T47D (cell line): Measurements from ENCODE around the gene RFX3.

ENCODE experiments used
- DNase-seq, 2 experiments: peaks; one replicate each; pipeline versions ENCODE4 v3.0.0 to v3.0.0-alpha.2; 2011 to 2012; ENCODE audit warnings: low read depth in 1 of 2, low spot score in 1 of 2
- JUND ChIP-seq: IDR thresholded peaks from 2 replicates; pipeline ENCODE4 v1.6.1; 2012; ENCODE audit warnings: low read depth
- in situ Hi-C: cut with HindIII; loops from 2 replicates; pipeline ENCODE4 v1.10.0; 2016; ENCODE audit warnings: low sequenced_read_pairs, low pct_unique_long_range_greater_than_20kb

Gene RFX3

GRCh38 chr9:3290231-3290840 is 235.5 kb downstream of the RFX3 start:
- no peak for TF ChIP-seq JUND
- in situ Hi-C loops, result no loop called here
- DNase-seq, result no peak

GRCh38 chr9:3288686-3289085 is 237.1 kb downstream of the RFX3 start:
- no peak for TF ChIP-seq JUND
- DNase-seq, result no peak
- in situ Hi-C loops, result no loop called here

GRCh38 chr9:3285365-3286161 is 240.2 kb downstream of the RFX3 start:
- in situ Hi-C loops, result no loop called here
- DNase-seq, result no peak
- no peak for TF ChIP-seq JUND

DNA sequence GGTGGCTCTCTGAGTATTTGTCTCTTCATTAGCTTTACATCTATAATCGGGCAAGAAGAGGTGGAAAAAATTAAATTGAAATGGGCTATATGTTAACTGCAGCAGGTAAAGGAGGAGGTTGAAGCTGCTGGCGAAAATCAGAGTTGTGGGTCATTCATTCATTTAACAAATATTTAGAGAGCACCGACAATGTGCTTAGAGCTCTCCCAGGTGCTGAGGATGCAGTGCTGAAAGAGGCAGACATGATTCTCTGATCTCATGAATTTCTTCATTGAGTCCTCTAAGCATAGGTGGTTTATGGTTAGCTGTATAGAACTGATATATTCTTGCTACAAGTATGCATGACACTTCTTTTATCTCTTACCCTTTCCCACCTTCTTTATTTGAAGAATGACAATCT is 243.4 kb downstream of the RFX3 start:
- in situ Hi-C loops, result no loop called here

GRCh38 chr9:3281399-3281798 is 244.4 kb downstream of the RFX3 start:
- in situ Hi-C loops, result no loop called here
- no peak for DNase-seq
- TF ChIP-seq JUND, result no peak

More for the DNA sequence above, 243.4 kb downstream of the RFX3 start:
- no peak for TF ChIP-seq JUND
- no peak for DNase-seq

- no peak for TF ChIP-seq JUND
- in situ Hi-C loops, result no loop called here
- no peak for DNase-seq
Measured at GRCh38 chr9:3277200-3277599, 248.6 kb downstream of the RFX3 start.

- no peak for TF ChIP-seq JUND
- in situ Hi-C loops, result no loop called here
- DNase-seq, result no peak
Measured at GRCh38 chr9:3271581-3271980, 254.2 kb downstream of the RFX3 start.

GRCh38 chr9:3271157-3271556 is 254.6 kb downstream of the RFX3 start:
- in situ Hi-C loops, result no loop called here
- no peak for TF ChIP-seq JUND
- DNase-seq, result no peak

- DNase-seq, result no peak
- in situ Hi-C loops, result no loop called here
- TF ChIP-seq JUND, result no peak
Measured at GRCh38 chr9:3268223-3268622, 257.6 kb downstream of the RFX3 start.

GRCh38 chr9:3263698-3264097 is 262.1 kb downstream of the RFX3 start:
- no peak for DNase-seq
- no peak for TF ChIP-seq JUND
- in situ Hi-C loops, result no loop called here

DNA sequence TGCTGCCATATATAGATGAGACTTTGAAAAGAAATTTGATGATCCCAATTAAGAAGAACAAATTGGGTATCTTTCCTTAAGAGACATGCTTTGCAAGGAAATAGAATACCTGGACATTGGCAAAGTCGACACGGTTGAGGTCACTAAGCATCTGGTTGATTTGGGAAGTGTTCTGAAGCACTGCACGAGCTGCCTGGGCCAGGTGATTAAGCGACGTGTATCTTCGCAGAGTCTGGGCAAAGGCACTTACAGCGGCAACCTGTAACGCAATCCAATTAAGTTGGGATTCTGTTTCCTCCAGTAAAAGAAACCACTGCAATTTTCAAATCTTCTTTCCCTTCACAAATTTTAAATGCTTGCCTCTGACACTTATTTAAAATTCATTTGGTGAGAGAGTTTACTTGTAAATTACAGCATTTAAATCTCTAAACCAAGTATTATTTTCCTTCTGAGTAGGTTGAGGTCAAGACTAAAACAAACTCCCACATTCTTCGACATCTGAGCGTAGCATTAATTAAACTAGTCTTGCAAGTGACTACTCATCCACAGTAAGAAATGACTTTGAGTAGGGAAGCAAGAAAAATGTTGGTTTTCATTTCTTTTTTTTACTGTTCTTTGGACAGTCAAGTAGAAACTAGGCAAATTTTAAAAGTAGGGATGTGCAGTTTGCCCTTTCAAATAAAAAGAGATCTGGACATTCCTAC is 262.8 kb downstream of the RFX3 start:
- in situ Hi-C loops, result no loop called here
- no peak for TF ChIP-seq JUND
- DNase-seq, result no peak

- in situ Hi-C loops, result no loop called here
- DNase-seq, result no peak
- TF ChIP-seq JUND, result no peak
Measured at GRCh38 chr9:3261484-3261883, 264.3 kb downstream of the RFX3 start.
